Suprapubic skin (tissue), 4 donors: ENCODE measurements around the gene PCDH12. TPM values are rescaled to one million over a fixed set of nuclear protein-coding genes. Genes with fewer than 3 reads are reported as not detected.

Experiments
- DNase-seq, 2 donors: peaks; one replicate each; pipeline ENCODE4 v3.0.0-alpha.2; 2019; ENCODE audit warnings: low spot score in 2 of 2
- H3K27ac ChIP-seq: fragments of 200-600 bp; sonication (generic); one replicate; pipeline ENCODE4 v1.5.1; 2019
- H3K27me3 ChIP-seq: fragments of 200-600 bp; sonication (generic); one replicate; pipeline ENCODE4 v1.5.1; 2019
- H3K36me3 ChIP-seq: fragments of 200-600 bp; sonication (generic); one replicate; pipeline ENCODE4 v1.5.1; 2019
- H3K4me1 ChIP-seq: fragments of 200-600 bp; sonication (generic); one replicate; pipeline ENCODE4 v1.5.1; 2019
- H3K4me3 ChIP-seq: fragments of 200-600 bp; sonication (generic); one replicate; pipeline ENCODE4 v1.5.1; 2019; ENCODE audit warnings: mild to moderate bottlenecking
- H3K9me3 ChIP-seq: fragments of 200-600 bp; sonication (generic); one replicate; pipeline ENCODE4 v1.5.1; 2019
- EP300 ChIP-seq: sonication (generic); formaldehyde crosslinking; IDR thresholded peaks from one replicate; pipeline ENCODE4 v1.6.1; 2017; ENCODE audit warnings: antibody characterized with exemption
- POLR2A ChIP-seq, 2 donors: fragments of 450-650 bp; IDR thresholded peaks; one replicate each; pipeline ENCODE4 v1.6.1; 2017; ENCODE audit warnings: antibody characterized with exemption in 2 of 2, mild to moderate bottlenecking in 2 of 2, moderate library complexity in 2 of 2
- POLR2AphosphoS5 ChIP-seq, 3 donors: sonication (generic); formaldehyde crosslinking; IDR thresholded peaks; one replicate each; pipeline ENCODE4 v1.6.1; 2017; ENCODE audit warnings: antibody characterized with exemption in 3 of 3
- WGBS: methylation state at CpG from one replicate; pipeline ENCODE4 v1.1.5; 2018; 5-methylcytosine and 5-hydroxymethylcytosine counted together
- total RNA-seq, 4 donors: library from RNA; depleted of rRNA; stranded (reverse); fragments of >200 nt; gene quantifications; one replicate each; pipeline ENCODE4 v1.1.0, GENCODE V29; 2016
- TF ChIP-seq, protein P1 (sequence below), 2 donors: fragments of 200-600 bp in 1 of 2; fragments of 450-650 bp in 1 of 2; sonication (generic) in 1 of 2; IDR thresholded peaks; one replicate each; pipeline ENCODE4 v1.5.1; 2016 to 2019; ENCODE audit warnings: antibody characterized with exemption in 2 of 2, mild to moderate bottlenecking in 1 of 2, moderate library complexity in 1 of 2

The PCDH12 gene
- total RNA-seq, 4 donors from 2014 or later, result 0.44 to 2.0 (median 0.82) TPM

DNA sequence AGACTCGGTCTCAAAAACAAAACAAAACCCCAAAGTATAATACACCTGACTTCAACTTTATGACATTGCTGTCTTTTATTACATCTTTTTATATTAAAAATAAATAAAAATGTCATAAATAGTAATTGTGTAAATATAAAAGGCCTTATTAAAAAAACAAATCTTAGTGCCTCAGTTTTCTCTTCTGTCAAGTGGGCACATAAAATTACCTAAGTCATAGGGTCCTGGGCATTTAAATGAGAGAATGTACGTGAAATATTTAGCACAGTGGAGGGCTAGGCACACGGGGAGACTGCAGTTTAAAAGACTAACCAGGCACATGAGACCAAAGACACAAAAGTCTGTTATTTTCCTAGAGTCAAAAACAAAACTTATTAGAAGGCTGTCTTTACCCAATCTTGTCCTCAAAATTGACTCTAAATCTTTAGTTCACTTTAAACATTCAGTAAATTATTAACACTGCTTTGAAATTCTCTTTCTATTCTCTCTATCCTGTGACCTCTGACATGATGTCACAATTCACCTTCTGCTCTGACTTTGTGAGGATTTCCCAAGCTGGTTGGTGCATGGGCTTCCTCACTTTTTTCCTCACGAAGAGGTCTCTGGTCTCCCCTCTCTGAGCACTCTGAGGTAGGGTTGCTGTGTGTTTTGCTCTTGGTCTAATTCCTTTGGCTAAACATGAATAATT lies 8.4 kb upstream of the PCDH12 start:
- WGBS, result 82% methylated on average over 4 of the region's 4 CpGs
- peaks cover 26% of the 10 kb centered on the region for H3K4me1 ChIP-seq
- H3K9me3 ChIP-seq, result no peaks in the 10 kb centered on the region
- no peaks in the 10 kb centered on the region for H3K27me3 ChIP-seq
- no peaks in the 10 kb centered on the region for H3K36me3 ChIP-seq
- TF ChIP-seq POLR2AphosphoS5 (IDR thresholded peaks at IDR 0.05) (no peak), POLR2A (IDR thresholded peaks at IDR 0.05) (no peak), EP300 (no peak)
- TF ChIP-seq, protein P1, sequence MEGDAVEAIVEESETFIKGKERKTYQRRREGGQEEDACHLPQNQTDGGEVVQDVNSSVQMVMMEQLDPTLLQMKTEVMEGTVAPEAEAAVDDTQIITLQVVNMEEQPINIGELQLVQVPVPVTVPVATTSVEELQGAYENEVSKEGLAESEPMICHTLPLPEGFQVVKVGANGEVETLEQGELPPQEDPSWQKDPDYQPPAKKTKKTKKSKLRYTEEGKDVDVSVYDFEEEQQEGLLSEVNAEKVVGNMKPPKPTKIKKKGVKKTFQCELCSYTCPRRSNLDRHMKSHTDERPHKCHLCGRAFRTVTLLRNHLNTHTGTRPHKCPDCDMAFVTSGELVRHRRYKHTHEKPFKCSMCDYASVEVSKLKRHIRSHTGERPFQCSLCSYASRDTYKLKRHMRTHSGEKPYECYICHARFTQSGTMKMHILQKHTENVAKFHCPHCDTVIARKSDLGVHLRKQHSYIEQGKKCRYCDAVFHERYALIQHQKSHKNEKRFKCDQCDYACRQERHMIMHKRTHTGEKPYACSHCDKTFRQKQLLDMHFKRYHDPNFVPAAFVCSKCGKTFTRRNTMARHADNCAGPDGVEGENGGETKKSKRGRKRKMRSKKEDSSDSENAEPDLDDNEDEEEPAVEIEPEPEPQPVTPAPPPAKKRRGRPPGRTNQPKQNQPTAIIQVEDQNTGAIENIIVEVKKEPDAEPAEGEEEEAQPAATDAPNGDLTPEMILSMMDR (IDR thresholded peaks at IDR 0.05), result no peak
- no peak overlapping the region for H3K4me3 ChIP-seq
- DNase-seq, result no peak
- no peak overlapping the region for H3K27ac ChIP-seq

DNA sequence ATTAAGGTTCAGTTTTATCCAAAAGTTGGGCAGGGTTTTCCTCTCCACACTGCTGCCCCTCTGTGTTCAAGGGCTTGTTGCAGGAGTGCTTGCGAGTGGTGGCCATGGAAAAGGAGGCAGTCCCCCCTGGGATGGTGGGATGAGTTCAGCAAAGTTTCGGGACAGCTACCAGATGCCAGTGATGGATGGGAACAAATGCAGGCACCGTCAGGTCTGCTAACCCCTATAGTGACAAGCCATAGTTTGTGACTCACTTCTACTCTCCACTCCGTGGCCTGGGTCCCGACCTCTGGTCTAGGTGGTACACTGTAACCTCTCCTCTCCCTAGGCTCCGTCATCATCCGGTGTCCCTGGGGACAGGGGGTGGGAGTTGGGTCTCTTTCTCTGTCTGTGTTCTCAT lies 7.1 kb upstream of the PCDH12 start:
- Histone ChIP-seq H3K9me3 (no peaks in the 10 kb centered on the region), H3K36me3 (no peaks in the 10 kb centered on the region), H3K4me3 (no peak overlapping the region), H3K27me3 (no peaks in the 10 kb centered on the region), H3K27ac (no peak overlapping the region), H3K4me1 (peaks cover 25% of the 10 kb centered on the region)
- TF ChIP-seq, protein P1 (IDR thresholded peaks at IDR 0.05), result no peak
- no peak for TF ChIP-seq POLR2AphosphoS5 (IDR thresholded peaks at IDR 0.05)
- no peak for TF ChIP-seq EP300
- no peak for TF ChIP-seq POLR2A (IDR thresholded peaks at IDR 0.05)
- 72% methylated on average over 7 of the region's 7 CpGs for WGBS
- DNase-seq, result no peak

DNA sequence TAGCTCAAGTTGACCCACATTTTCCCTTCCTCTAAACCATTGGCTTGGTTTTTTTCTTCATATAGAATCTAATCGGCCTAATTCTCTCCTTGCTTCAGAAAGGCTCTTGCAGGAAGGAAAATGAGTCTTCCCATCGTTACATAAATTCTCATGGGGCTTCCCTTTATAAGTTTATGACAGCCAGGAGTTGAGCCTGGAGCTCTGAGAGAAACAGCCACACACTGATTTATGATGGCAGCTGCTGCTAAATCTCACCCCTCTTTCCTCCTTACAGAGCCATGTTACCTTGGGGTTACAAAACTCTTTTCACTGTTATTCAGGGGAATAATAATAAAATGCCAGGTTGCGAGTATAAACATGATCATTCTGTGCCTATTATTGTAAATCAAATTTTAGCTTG lies 5.7 kb upstream of the PCDH12 start:
- Histone ChIP-seq H3K27ac (no peak overlapping the region), H3K4me1 (peaks cover 19% of the 10 kb centered on the region), H3K27me3 (no peaks in the 10 kb centered on the region), H3K9me3 (no peaks in the 10 kb centered on the region), H3K36me3 (no peaks in the 10 kb centered on the region), H3K4me3 (no peak overlapping the region)
- TF ChIP-seq POLR2A (IDR thresholded peaks at IDR 0.05) (no peak), POLR2AphosphoS5 (IDR thresholded peaks at IDR 0.05) (no peak), EP300 (no peak)
- TF ChIP-seq, protein P1 (IDR thresholded peaks at IDR 0.05), result no peak
- no peak for DNase-seq
- 47% methylated on average over 3 of the region's 3 CpGs for WGBS

DNA sequence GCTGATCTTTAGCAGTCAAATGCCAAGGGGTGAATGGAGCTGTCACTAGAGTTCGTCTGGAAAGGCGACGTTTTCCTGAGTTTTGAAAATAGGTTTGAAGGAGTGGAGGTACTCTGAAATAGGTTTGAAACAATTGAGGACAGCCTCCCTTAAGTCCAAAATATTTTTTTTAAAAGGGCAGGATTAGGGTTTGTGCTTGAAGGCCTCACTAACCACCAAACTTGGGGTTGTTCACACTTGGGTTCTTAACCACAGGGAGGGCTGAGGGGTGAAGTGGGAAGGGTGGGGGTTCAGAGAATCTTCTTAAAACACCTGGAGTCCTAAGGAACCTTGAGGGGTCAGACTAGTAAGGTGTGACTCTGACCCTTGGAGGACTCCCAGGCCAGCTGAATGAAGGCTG lies 3.5 kb upstream of the PCDH12 start:
- TF ChIP-seq POLR2AphosphoS5 (IDR thresholded peaks at IDR 0.05) (no peak), EP300 (no peak), POLR2A (IDR thresholded peaks at IDR 0.05) (no peak)
- TF ChIP-seq, protein P1 (IDR thresholded peaks at IDR 0.05), result no peak
- no peaks in the 10 kb centered on the region for H3K9me3 ChIP-seq
- no peak for DNase-seq
- H3K4me3 ChIP-seq, result no peak overlapping the region
- no peak overlapping the region for H3K27ac ChIP-seq
- no peaks in the 10 kb centered on the region for H3K27me3 ChIP-seq
- peaks cover 24% of the 10 kb centered on the region for H3K4me1 ChIP-seq
- H3K36me3 ChIP-seq, result no peaks in the 10 kb centered on the region
- WGBS, result 94% methylated on average over 3 of the region's 3 CpGs

DNA sequence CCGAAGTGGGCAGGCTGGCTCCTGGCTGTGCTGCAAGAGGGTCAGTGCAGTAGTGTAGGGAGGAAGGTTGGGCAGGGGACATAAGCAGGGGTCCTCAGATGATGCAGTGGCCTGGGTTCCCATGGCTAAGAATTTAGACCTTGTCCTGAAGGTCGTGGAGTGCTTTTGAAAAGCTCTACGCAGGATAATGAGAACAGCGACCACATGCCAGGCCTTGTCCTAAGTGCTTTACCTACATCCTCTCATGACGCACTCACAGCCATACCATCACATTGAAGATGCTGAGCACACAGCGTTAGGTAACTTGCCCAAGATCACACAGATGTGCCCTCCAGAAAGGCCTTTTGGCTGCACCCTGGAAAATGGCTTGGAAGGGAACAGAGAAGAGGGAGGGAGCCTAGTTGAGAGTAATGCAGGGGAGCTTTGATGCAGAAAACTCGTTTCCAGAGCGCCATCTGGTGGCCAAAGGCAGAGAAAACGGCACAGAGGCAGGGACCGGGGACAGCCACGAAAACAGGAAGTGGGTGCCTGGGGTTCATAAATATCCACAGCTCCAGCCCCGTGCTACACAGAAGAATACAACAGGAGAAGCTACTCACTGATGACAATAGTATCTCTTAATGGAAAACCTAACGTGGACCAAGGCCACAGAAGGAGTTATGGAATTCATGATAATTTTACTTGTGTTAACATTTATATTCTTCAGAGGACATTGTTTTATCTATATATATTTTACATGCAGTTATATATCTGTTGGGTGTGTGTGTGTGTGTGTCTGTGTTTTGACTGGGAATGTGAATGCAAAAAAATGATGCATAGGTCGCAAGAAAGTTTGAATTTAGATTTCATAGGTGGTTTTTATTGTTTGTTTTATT lies 2.7 kb upstream of the PCDH12 start:
- Histone ChIP-seq H3K9me3 (no peaks in the 10 kb centered on the region), H3K36me3 (no peaks in the 10 kb centered on the region), H3K27ac (no peak overlapping the region), H3K4me3 (no peak overlapping the region), H3K27me3 (no peaks in the 10 kb centered on the region), H3K4me1 (peaks cover 24% of the 10 kb centered on the region)
- peak; percentile 93 to 94 for DNase-seq
- 32% methylated on average over 14 of the region's 14 CpGs for WGBS
- TF ChIP-seq POLR2A (IDR thresholded peaks at IDR 0.05), result no peak
- TF ChIP-seq, protein P1 (IDR thresholded peaks at IDR 0.05), result peak; percentile 82 to 84
- TF ChIP-seq EP300, result no peak
- no peak for TF ChIP-seq POLR2AphosphoS5 (IDR thresholded peaks at IDR 0.05)
